Posterior cingulate gyrus (tissue), 11 donors: ENCODE results near the gene CENPP.

Experiments used
- DNase-seq, 10 donors: peaks; one replicate each; pipeline versions ENCODE4 v3.0.0 to v3.0.0-alpha.2; 2020 to 2021; ENCODE audit warnings: mixed read lengths in 3 of 10
- intact Hi-C: fragments of 100-400 bp; cut with DNase I; formaldehyde crosslinking; loops from one replicate; pipeline ENCODE4 v1.15.1; 2023

The CENPP gene

GRCh38 chr9:92658611-92659010 is 332.9 kb downstream of the CENPP start:
- intact Hi-C loops, result no loop called here
- DNase-seq, result peak in 3 of 10 donors; percentile 18 to 31 (median 21)

- intact Hi-C loops, result no loop called here
- peak in 3 of 10 donors; percentile 57 to 71 (median 59) for DNase-seq
These were observed 333.8 kb downstream of the CENPP start for GRCh38 chr9:92659601-92660000.

- intact Hi-C loops, result no loop called here
- DNase-seq, result peak in 4 of 10 donors; percentile 21 to 81 (median 52)
These were observed 334.5 kb downstream of the CENPP start for GRCh38 chr9:92660266-92660665.

GRCh38 chr9:92661127-92661526 is 335.4 kb downstream of the CENPP start:
- intact Hi-C loops, result no loop called here
- DNase-seq, result peak in 3 of 10 donors; percentile 23 to 60 (median 26)

- intact Hi-C loops, result no loop called here
- peak in 3 of 10 donors; percentile 28 to 49 (median 45) for DNase-seq
These were observed 336.0 kb downstream of the CENPP start for GRCh38 chr9:92661743-92662142.

- intact Hi-C loops, result no loop called here
- peak in 3 of 10 donors; percentile 12 to 22 (median 14) for DNase-seq
These were observed 337.4 kb downstream of the CENPP start for GRCh38 chr9:92663126-92663525.

GRCh38 chr9:92663951-92664350 is 338.2 kb downstream of the CENPP start:
- intact Hi-C loops, result no loop called here
- DNase-seq, result peak in 3 of 10 donors; percentile 40 to 67 (median 43)

- peak in 4 of 10 donors; percentile 29 to 79 (median 47) for DNase-seq
- intact Hi-C loops, result no loop called here
These were observed 338.8 kb downstream of the CENPP start for GRCh38 chr9:92664394-92665152.

- intact Hi-C loops, result no loop called here
These were observed 340.1 kb downstream of the CENPP start for GRCh38 chr9:92665836-92666235.

GRCh38 chr9:92666236-92666635 is 340.5 kb downstream of the CENPP start:
- DNase-seq, result peak in 3 of 10 donors; percentile 1 to 49 (median 48)
- intact Hi-C loops, result no loop called here

More at GRCh38 chr9:92665836-92666235, 340.1 kb downstream of the CENPP start:
- peak in 1 of 10 donors; percentile 5 for DNase-seq

- peak in 1 of 10 donors; percentile 47 for DNase-seq
- intact Hi-C loops, result no loop called here
These were observed 341.3 kb downstream of the CENPP start for GRCh38 chr9:92666912-92667532.

GRCh38 chr9:92668746-92669526 is 343.2 kb downstream of the CENPP start:
- peak in 1 of 10 donors; percentile 56 for DNase-seq
- intact Hi-C loops, result no loop called here

- intact Hi-C loops, result no loop called here
- DNase-seq, result peak in 2 of 10 donors; percentile 75 to 86
These were observed 343.8 kb downstream of the CENPP start for GRCh38 chr9:92669527-92669889.
